Measurements from ENCODE around the gene TGIF2. TPM values are rescaled to one million over a fixed set of nuclear protein-coding genes. Genes with fewer than 3 reads are reported as not detected.

TGIF2 gene
- total RNA-seq, 6 experiments from 2014 or later = 3.2 to 7.8 (median 5.9) TPM

- WGBS (ENCODE audit: insufficient coverage, low coverage, low lambda C conversion rate, missing lambda C conversion rate) = 100% methylated on average over 2 of the region's 2 CpGs
- no peak overlapping the region for H3K4me3 ChIP-seq
- TF ChIP-seq CTCF (IDR thresholded peaks at IDR 0.05) (no peak), POLR2A (IDR thresholded peaks at IDR 0.05) (no peak)
- intact Hi-C loops (cut with DNase I) = no loop called here
- DNase-seq = no peak
- H3K27me3 ChIP-seq = no peaks in the 10 kb centered on the region
- H3K27ac ChIP-seq = no peak overlapping the region
- no peaks in the 10 kb centered on the region for H3K9me3 ChIP-seq
- H3K4me1 ChIP-seq = peaks cover 0 to 13% (median 4%) of the 10 kb centered on the region in 4 donors
- ATAC-seq = no peak
- peaks cover 0 to 22% (median 8%) of the 10 kb centered on the region in 4 donors for H3K36me3 ChIP-seq
Observed at GRCh38 chr20:36579996-36580545, 6.7 kb downstream of the TGIF2 start.

GRCh38 chr20:36582322-36582721 is 8.9 kb downstream of the TGIF2 start:
- ATAC-seq (no peak), DNase-seq (no peak)
- Histone ChIP-seq H3K27ac (no peak overlapping the region), H3K4me3 (no peak overlapping the region), H3K36me3 (peaks cover 0 to 22% (median 8%) of the 10 kb centered on the region in 4 donors), H3K9me3 (no peaks in the 10 kb centered on the region), H3K27me3 (no peaks in the 10 kb centered on the region), H3K4me1 (no peaks in the 10 kb centered on the region)
- WGBS (ENCODE audit: insufficient coverage, low coverage, low lambda C conversion rate, missing lambda C conversion rate) = 80% methylated on average over 2 of the region's 4 CpGs
- no peak for TF ChIP-seq POLR2A (IDR thresholded peaks at IDR 0.05)
- no peak for TF ChIP-seq CTCF (IDR thresholded peaks at IDR 0.05)
- intact Hi-C loops (cut with DNase I) = no loop called here

GRCh38 chr20:36582821-36583220 is 9.4 kb downstream of the TGIF2 start:
- Histone ChIP-seq H3K36me3 (peaks cover 0 to 22% (median 8%) of the 10 kb centered on the region in 4 donors), H3K27ac (no peak overlapping the region), H3K27me3 (no peaks in the 10 kb centered on the region), H3K4me1 (no peaks in the 10 kb centered on the region), H3K4me3 (no peak overlapping the region), H3K9me3 (no peaks in the 10 kb centered on the region)
- intact Hi-C loops (cut with DNase I) = no loop called here
- no peak for DNase-seq
- WGBS (ENCODE audit: insufficient coverage, low coverage, low lambda C conversion rate, missing lambda C conversion rate) = 79% methylated on average over 3 of the region's 4 CpGs
- ATAC-seq = no peak
- TF ChIP-seq POLR2A (IDR thresholded peaks at IDR 0.05) (no peak), CTCF (IDR thresholded peaks at IDR 0.05) (no peak)

- H3K4me3 ChIP-seq = no peak overlapping the region
- H3K36me3 ChIP-seq = peaks cover 0 to 22% (median 8%) of the 10 kb centered on the region in 4 donors
- H3K27ac ChIP-seq = no peak overlapping the region
- 24% methylated on average over 2 of the region's 2 CpGs for WGBS (ENCODE audit: insufficient coverage, low coverage, low lambda C conversion rate, missing lambda C conversion rate)
- intact Hi-C loops (cut with DNase I) = no loop called here
- no peak for TF ChIP-seq POLR2A (IDR thresholded peaks at IDR 0.05)
- no peak for TF ChIP-seq CTCF (IDR thresholded peaks at IDR 0.05)
- ATAC-seq (peak in 3 of 4 donors; percentile 39 to 87 (median 73)), DNase-seq (no peak)
- H3K27me3 ChIP-seq = no peaks in the 10 kb centered on the region
- H3K9me3 ChIP-seq = no peaks in the 10 kb centered on the region
- no peaks in the 10 kb centered on the region for H3K4me1 ChIP-seq
Observed at GRCh38 chr20:36584018-36584481, 10.7 kb downstream of the TGIF2 start.

Measured in right lobe of liver (tissue), 6 donors.